AG09309 (cell line): ENCODE results near the gene ARHGAP6.
A peak's percentile ranks its signal among the peaks of the same experiment; 100 is the strongest.
"Not testable (repeated sequence)": the region's sequence is repeated elsewhere in the genome, so short reads cannot be mapped to it uniquely, and the experiment has no call there.

Experiments used
- DNase-seq: peaks from one replicate; pipeline ENCODE4 v3.0.0-alpha.2; 2010; ENCODE audit warnings: low read depth
- H3K4me3 ChIP-seq: 2 replicates; pipeline ENCODE4 v1.5.1; 2011; ENCODE audit warnings: mild to moderate bottlenecking, low read depth, low read length, moderate library complexity; ENCODE audit not compliant: control insufficient read depth
- CTCF ChIP-seq: IDR thresholded peaks from 2 replicates; pipeline ENCODE4 v1.5.1; 2011; ENCODE audit warnings: mild to moderate bottlenecking, low read depth, low read length, inconsistent platforms; ENCODE audit not compliant: insufficient read depth, control insufficient read depth; ENCODE audit errors: missing control alignments

Gene ARHGAP6

GRCh38 chrX:11239230-11239629 lies 426.5 kb downstream of the ARHGAP6 start:
- no peak overlapping the region for H3K4me3 ChIP-seq
- peak; percentile 27 for DNase-seq
- TF ChIP-seq CTCF, result no peak

GRCh38 chrX:11235377-11235776 lies 430.3 kb downstream of the ARHGAP6 start:
- not testable (repeated sequence) for DNase-seq, H3K4me3 ChIP-seq

GRCh38 chrX:11215191-11215921 lies 450.4 kb downstream of the ARHGAP6 start:
- no peak for TF ChIP-seq CTCF
- no peak overlapping the region for H3K4me3 ChIP-seq
- DNase-seq, result no peak

GRCh38 chrX:11214346-11215190 lies 451.2 kb downstream of the ARHGAP6 start:
- no peak for TF ChIP-seq CTCF
- DNase-seq, result no peak
- H3K4me3 ChIP-seq, result no peak overlapping the region

GRCh38 chrX:11212741-11213140 lies 453.0 kb downstream of the ARHGAP6 start:
- no peak for DNase-seq
- no peak overlapping the region for H3K4me3 ChIP-seq
- no peak for TF ChIP-seq CTCF

- TF ChIP-seq CTCF, result no peak
- no peak overlapping the region for H3K4me3 ChIP-seq
- DNase-seq, result no peak
These were observed 455.3 kb downstream of the ARHGAP6 start for GRCh38 chrX:11210415-11210801.

- no peak overlapping the region for H3K4me3 ChIP-seq
- TF ChIP-seq CTCF, result no peak
- DNase-seq, result no peak
These were observed 455.8 kb downstream of the ARHGAP6 start for GRCh38 chrX:11209798-11210414.
